ENCODE data around the gene CDC37.

DNA sequence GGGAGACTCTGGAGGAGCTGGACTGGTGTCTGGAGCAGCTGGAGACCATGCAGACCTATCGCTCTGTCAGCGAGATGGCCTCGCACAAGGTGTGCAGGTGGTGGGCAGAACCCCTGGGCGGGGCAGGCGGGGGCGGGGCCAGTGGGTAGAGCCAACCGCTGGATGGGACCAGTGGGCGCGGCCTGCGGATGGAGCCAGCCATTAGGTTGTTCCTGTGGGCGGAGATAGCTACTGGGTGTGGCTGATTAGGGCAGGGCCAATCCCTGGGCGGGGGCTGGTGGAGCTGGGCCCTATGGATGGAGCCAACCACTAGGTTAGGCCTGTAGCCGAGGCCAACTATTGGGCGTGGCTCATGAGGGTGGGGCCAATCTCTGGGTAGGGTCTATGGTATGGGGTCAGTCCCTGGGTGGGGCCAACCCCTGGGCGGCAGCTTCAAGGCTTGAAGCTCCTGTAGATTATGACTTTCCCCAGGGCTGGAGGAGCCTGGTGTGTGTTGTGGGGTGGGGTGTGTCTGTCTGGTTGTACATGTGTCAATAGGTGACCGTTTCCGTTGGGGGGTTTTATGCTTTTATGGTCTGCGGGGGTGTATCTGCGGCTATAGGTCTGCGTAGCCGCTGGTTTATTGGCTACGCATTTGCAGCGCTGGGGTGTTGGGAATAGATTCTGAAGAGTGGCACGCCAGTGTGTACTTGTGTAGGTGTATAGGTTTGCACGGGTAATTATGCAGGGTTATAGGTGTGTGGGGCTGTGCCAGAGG, 47.7 kb upstream of the CDC37 start:
- TF ChIP-seq CTCF (IDR thresholded peaks at IDR 0.05) (no peak), POLR2A (IDR thresholded peaks at IDR 0.05) (no peak)

All from esophagus squamous epithelium (tissue), 4 donors.